A673 (cell line): Measurements from ENCODE around the gene FRMD3. TPM values are rescaled to one million over a fixed set of nuclear protein-coding genes. Genes with fewer than 3 reads are reported as not detected.
A peak's percentile ranks its signal among the peaks of the same experiment; 100 is the strongest.

Source experiments
- BruUV-seq: library from RNA; stranded (reverse); fragments of 400-500 nt; replicated peaks from 2 replicates; lab custom pipeline; 2021; lab: Mats Ljungman, UMichigan
- CTCF ChIA-PET: fragments of 300-600 bp; sonication (Branson Sonifier 250); formaldehyde crosslinking; loops from one replicate; lab custom pipeline; 2022; ENCODE audit warnings: antibody characterized with exemption; lab: Charles Lee
- POLR2A ChIA-PET: fragments of 300-600 bp; sonication (Branson Sonifier 250); formaldehyde crosslinking; loops from one replicate; lab custom pipeline; 2022; ENCODE audit warnings: antibody characterized with exemption; ENCODE audit not compliant: low non-redundant PET; lab: Charles Lee
- DNase-seq: peaks from one replicate; pipeline ENCODE4 v3.0.0-alpha.2; 2015; ENCODE audit warnings: low spot score
- H3K27ac ChIP-seq: fragments of 200-600 bp; sonication (generic); 2 replicates; pipeline ENCODE4 v1.5.1; 2016; ENCODE audit warnings: mixed run types, low read depth, mild to moderate bottlenecking, mixed read lengths, antibody characterized with exemption, low read length; ENCODE audit not compliant: poor library complexity, severe bottlenecking
- H3K27me3 ChIP-seq: fragments of 200-600 bp; sonication (generic); replicated peaks from 2 replicates; pipeline ENCODE4 v1.6.1; 2017; ENCODE audit warnings: mixed run types, low read depth, mild to moderate bottlenecking, mixed read lengths, antibody characterized with exemption, low read length; ENCODE audit not compliant: insufficient read depth, poor library complexity
- H3K36me3 ChIP-seq: fragments of 200-600 bp; sonication (generic); 2 replicates; pipeline ENCODE4 v1.6.1; 2016; ENCODE audit warnings: mixed run types, mild to moderate bottlenecking, mixed read lengths, antibody characterized with exemption, low read length; ENCODE audit not compliant: insufficient read depth, poor library complexity, severe bottlenecking
- H3K4me1 ChIP-seq: fragments of 200-600 bp; sonication (generic); 2 replicates; pipeline ENCODE4 v1.6.1; 2017; ENCODE audit warnings: mixed run types, mild to moderate bottlenecking, mixed read lengths, antibody characterized with exemption, low read length; ENCODE audit not compliant: insufficient read depth, poor library complexity, severe bottlenecking
- H3K4me3 ChIP-seq: fragments of 200-600 bp; sonication (generic); 2 replicates; pipeline ENCODE4 v1.5.1; 2016; ENCODE audit warnings: low read depth, mixed run types, mild to moderate bottlenecking, mixed read lengths, low read length; ENCODE audit not compliant: poor library complexity, severe bottlenecking
- H3K9me3 ChIP-seq: fragments of 200-600 bp; sonication (generic); 2 replicates; pipeline ENCODE4 v1.6.1; 2016; ENCODE audit warnings: mixed run types, low read depth, mild to moderate bottlenecking, mixed read lengths, antibody characterized with exemption, low read length; ENCODE audit not compliant: poor library complexity, severe bottlenecking
- CTCF ChIP-seq: fragments of 300-800, 200-600 bp; sonication (generic); conservative IDR thresholded peaks from 2 replicates; pipeline ENCODE4 v1.5.1; 2017; ENCODE audit warnings: low read depth, mild to moderate bottlenecking, antibody characterized with exemption, low read length, moderate library complexity, mixed read lengths
- EZH2 ChIP-seq: fragments of 200-600 bp; sonication (generic); IDR thresholded peaks from 2 replicates; pipeline ENCODE4 v1.6.1; 2017; ENCODE audit warnings: borderline replicate concordance, low read depth, mild to moderate bottlenecking, mixed read lengths, antibody characterized with exemption, low read length; ENCODE audit not compliant: poor library complexity, severe bottlenecking
- intact Hi-C: fragments of 100-400 bp; cut with micrococcal nuclease; formaldehyde crosslinking; loops from one replicate; pipeline ENCODE4 v1.10.0; 2022; ENCODE audit not compliant: unreplicated experiment
- total RNA-seq: library from RNA; stranded (reverse); gene quantifications from 2 replicates; pipeline ENCODE4 v1.2.3, GENCODE V29; 2021

The FRMD3 gene
- total RNA-seq, 1 experiment from 2014 or later, result 1.0 TPM

GRCh38 chr9:83281306-83282255 is 256.6 kb downstream of the FRMD3 start:
- ChIA-PET CTCF (no interaction called here), POLR2A (no interaction called here)
- peak; percentile 66 for DNase-seq
- intact Hi-C loops, result no loop called here
- no TSS peak for BruUV-seq
- Histone ChIP-seq H3K4me3 (no peak overlapping the region), H3K9me3 (no peaks in the 10 kb centered on the region), H3K4me1 (peaks cover 7% of the 10 kb centered on the region), H3K27ac (no peak overlapping the region), H3K36me3 (no peaks in the 10 kb centered on the region), H3K27me3 (no peaks in the 10 kb centered on the region)
- TF ChIP-seq CTCF, result no peak
- TF ChIP-seq EZH2, result no peak

- ChIA-PET POLR2A (no interaction called here), CTCF (no interaction called here)
- Histone ChIP-seq H3K36me3 (no peaks in the 10 kb centered on the region), H3K4me1 (peaks cover 7% of the 10 kb centered on the region), H3K4me3 (no peak overlapping the region), H3K27me3 (no peaks in the 10 kb centered on the region), H3K27ac (no peak overlapping the region), H3K9me3 (no peaks in the 10 kb centered on the region)
- intact Hi-C loops, result no loop called here
- no peak for TF ChIP-seq CTCF
- no peak for TF ChIP-seq EZH2
- DNase-seq, result no peak
- BruUV-seq, result no TSS peak
These were observed 257.4 kb downstream of the FRMD3 start for GRCh38 chr9:83280790-83281189.

GRCh38 chr9:83280268-83280667 is 257.9 kb downstream of the FRMD3 start:
- no peak overlapping the region for H3K27ac ChIP-seq
- BruUV-seq, result no TSS peak
- TF ChIP-seq CTCF (no peak), EZH2 (no peak)
- ChIA-PET CTCF (no interaction called here), POLR2A (no interaction called here)
- H3K27me3 ChIP-seq, result no peaks in the 10 kb centered on the region
- DNase-seq, result no peak
- H3K9me3 ChIP-seq, result no peaks in the 10 kb centered on the region
- H3K36me3 ChIP-seq, result no peaks in the 10 kb centered on the region
- H3K4me3 ChIP-seq, result no peak overlapping the region
- peaks cover 7% of the 10 kb centered on the region for H3K4me1 ChIP-seq
- intact Hi-C loops, result no loop called here
